T-helper 2 cell treated with Interferon-gamma antibody and Interleukin-4, amounts not matched to agents 5 μg/mL and 100 μg/mL, for 36 hours (primary cell): ENCODE data around the gene CADPS.
"Not testable (repeated sequence)": the region's sequence is repeated elsewhere in the genome, so short reads cannot be mapped to it uniquely, and the experiment has no call there.

Experiments used
- DNase-seq: peaks from one replicate; pipeline ENCODE4 v3.0.0; 2021; ENCODE audit warnings: low spot score
- H3K27ac Mint-ChIP-seq: one replicate; pipeline ENCODE4 v1.8.0; 2021; ENCODE audit warnings: mild to moderate bottlenecking, mixed read lengths
- H3K27me3 Mint-ChIP-seq: one replicate; pipeline ENCODE4 v1.8.0; 2021; ENCODE audit warnings: low read depth, mixed read lengths
- H3K36me3 Mint-ChIP-seq: one replicate; pipeline ENCODE4 v1.8.0; 2021; ENCODE audit warnings: low read depth, mixed read lengths
- H3K4me1 Mint-ChIP-seq: one replicate; pipeline ENCODE4 v1.8.0; 2021; ENCODE audit warnings: low read depth, mixed read lengths
- H3K4me3 Mint-ChIP-seq: one replicate; pipeline ENCODE4 v1.8.0; 2022; ENCODE audit warnings: mild to moderate bottlenecking, moderate library complexity, mixed read lengths
- H3K9me3 Mint-ChIP-seq: one replicate; pipeline ENCODE4 v1.8.0; 2021; ENCODE audit warnings: mixed read lengths

Gene CADPS

DNA sequence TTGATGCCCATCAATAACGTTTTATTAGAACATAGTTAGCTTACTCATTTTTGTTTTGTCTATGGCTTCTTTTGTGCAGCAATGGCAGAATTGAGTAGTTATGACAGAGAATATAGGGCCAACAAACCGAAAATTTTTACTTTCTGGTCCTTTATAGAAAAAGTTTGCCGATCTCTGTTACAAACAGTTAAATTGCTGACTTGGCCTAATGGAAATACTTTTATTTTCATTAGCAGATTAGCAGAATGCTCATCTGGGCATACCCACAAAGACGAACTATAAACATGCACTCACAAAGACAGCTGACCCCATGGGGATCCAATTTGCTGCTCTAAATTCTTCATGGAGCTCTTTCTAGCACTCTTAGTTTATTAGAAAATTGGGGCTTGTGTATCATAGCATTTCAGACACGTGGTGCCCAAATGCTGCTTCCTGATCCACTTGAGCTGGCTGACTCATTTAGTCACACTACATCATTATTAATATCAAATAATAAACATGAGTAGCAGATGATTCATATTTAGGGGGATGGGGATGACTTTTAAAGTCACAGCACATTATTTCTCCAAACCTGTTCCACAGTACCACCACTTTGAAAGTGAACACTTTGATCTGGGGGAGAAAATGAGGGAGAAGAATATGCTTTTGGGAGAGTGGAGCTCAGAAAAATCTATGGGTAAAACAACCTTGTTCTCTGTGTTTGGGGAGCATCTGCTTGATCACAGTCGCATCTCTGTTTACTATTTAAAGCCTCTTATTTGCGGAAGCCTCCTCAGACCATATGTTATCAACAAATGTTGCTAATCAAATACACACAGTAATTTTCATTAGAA lies 273.8 kb downstream of the CADPS start:
- Mint-ChIP-seq H3K36me3 (no peaks in the 10 kb centered on the region), H3K9me3 (no peaks in the 10 kb centered on the region), H3K27me3 (no peaks in the 10 kb centered on the region), H3K4me1 (no peaks in the 10 kb centered on the region), H3K27ac (no peak overlapping the region), H3K4me3 (no peak overlapping the region)
- no peak for DNase-seq

- Mint-ChIP-seq H3K36me3 (no peaks in the 10 kb centered on the region), H3K27ac (no peak overlapping the region), H3K9me3 (no peaks in the 10 kb centered on the region), H3K27me3 (no peaks in the 10 kb centered on the region), H3K4me3 (no peak overlapping the region), H3K4me1 (no peaks in the 10 kb centered on the region)
- no peak for DNase-seq
These were observed 275.2 kb downstream of the CADPS start for GRCh38 chr3:62600033-62600432.

- Mint-ChIP-seq H3K9me3 (no peaks in the 10 kb centered on the region), H3K27ac (no peak overlapping the region), H3K36me3 (no peaks in the 10 kb centered on the region), H3K4me1 (no peaks in the 10 kb centered on the region), H3K27me3 (no peaks in the 10 kb centered on the region), H3K4me3 (no peak overlapping the region)
- no peak for DNase-seq
These were observed 277.7 kb downstream of the CADPS start for GRCh38 chr3:62597491-62597890.

GRCh38 chr3:62592408-62592807 lies 282.8 kb downstream of the CADPS start:
- H3K27ac Mint-ChIP-seq, result no peak overlapping the region
- no peak overlapping the region for H3K4me3 Mint-ChIP-seq
- H3K36me3 Mint-ChIP-seq, result no peaks in the 10 kb centered on the region
- H3K4me1 Mint-ChIP-seq, result no peaks in the 10 kb centered on the region
- no peak for DNase-seq
- no peaks in the 10 kb centered on the region for H3K27me3 Mint-ChIP-seq
- H3K9me3 Mint-ChIP-seq, result no peaks in the 10 kb centered on the region

DNA sequence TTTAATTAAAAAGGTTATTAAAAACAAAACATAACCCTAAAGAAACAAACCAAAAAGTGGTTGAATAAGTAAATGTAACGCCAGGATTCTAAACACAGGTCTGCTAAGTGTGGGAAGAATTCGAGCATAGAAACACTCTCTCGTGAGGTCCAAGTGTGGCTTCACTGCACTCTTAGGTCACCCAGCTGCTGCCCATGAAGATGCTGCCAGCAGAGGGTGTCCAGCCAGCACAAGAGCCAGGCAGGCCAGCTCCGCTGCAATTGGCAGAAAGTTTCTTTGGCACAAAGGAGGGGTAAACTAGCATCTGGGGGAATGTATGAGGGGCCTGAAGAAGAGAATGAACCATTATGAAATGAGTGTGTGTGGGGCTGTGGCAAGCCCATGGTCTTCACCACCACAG lies 286.1 kb downstream of the CADPS start:
- no peak for DNase-seq
- Mint-ChIP-seq H3K36me3 (no peaks in the 10 kb centered on the region), H3K4me1 (no peaks in the 10 kb centered on the region), H3K27ac (no peak overlapping the region), H3K27me3 (no peaks in the 10 kb centered on the region), H3K4me3 (no peak overlapping the region), H3K9me3 (no peaks in the 10 kb centered on the region)

GRCh38 chr3:62587579-62588031 lies 287.6 kb downstream of the CADPS start:
- no peaks in the 10 kb centered on the region for H3K9me3 Mint-ChIP-seq
- no peak overlapping the region for H3K4me3 Mint-ChIP-seq
- no peaks in the 10 kb centered on the region for H3K27me3 Mint-ChIP-seq
- no peaks in the 10 kb centered on the region for H3K36me3 Mint-ChIP-seq
- H3K4me1 Mint-ChIP-seq, result no peaks in the 10 kb centered on the region
- DNase-seq, result no peak
- H3K27ac Mint-ChIP-seq, result no peak overlapping the region

DNA sequence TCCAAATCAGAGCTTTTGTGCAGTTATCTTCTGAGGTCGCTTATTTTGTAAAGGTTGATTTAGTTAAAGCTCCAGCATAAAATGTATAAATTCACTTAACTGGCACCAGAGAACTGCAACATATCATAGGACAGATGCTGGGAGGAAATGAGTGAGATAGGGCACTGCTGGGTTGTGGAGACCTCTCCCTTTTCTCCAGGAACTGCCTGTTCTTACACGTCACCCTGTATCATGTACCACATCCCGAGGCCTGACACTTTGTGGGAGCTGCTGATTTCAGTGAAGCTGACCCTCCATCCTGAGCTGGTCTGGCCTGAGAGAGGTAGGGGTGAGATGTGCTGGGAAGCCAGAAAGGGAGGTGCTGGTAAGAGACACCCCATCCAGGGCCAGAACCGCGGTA lies 288.0 kb downstream of the CADPS start:
- DNase-seq, result no peak
- Mint-ChIP-seq H3K36me3 (no peaks in the 10 kb centered on the region), H3K9me3 (no peaks in the 10 kb centered on the region), H3K27ac (no peak overlapping the region), H3K27me3 (no peaks in the 10 kb centered on the region), H3K4me3 (no peak overlapping the region), H3K4me1 (no peaks in the 10 kb centered on the region)

- Mint-ChIP-seq H3K36me3 (no peaks in the 10 kb centered on the region), H3K4me1 (no peaks in the 10 kb centered on the region), H3K9me3 (no peaks in the 10 kb centered on the region), H3K27ac (no peak overlapping the region), H3K4me3 (no peak overlapping the region), H3K27me3 (no peaks in the 10 kb centered on the region)
- no peak for DNase-seq
These were observed 288.9 kb downstream of the CADPS start for GRCh38 chr3:62586356-62586755.

DNA sequence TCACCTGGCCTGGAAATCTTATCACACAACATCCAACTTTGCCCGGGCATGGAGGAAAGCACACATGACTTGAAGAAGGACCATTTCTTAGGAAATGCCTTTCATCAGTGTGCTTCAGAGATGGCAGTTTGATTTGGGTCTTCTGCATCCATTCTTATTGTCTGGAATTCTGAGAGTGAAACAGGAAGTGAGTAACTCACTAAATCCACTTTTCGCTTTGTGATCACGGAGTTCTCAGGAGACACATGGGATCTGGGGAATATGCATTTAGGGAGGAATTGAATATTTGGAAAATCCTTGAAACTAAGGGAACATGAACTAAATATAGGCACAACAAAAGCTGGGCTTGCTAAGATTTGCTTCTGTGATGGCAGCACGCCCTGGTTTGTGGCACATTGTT lies 289.4 kb downstream of the CADPS start:
- Mint-ChIP-seq H3K4me1 (no peaks in the 10 kb centered on the region), H3K4me3 (no peak overlapping the region), H3K27ac (no peak overlapping the region), H3K27me3 (no peaks in the 10 kb centered on the region), H3K9me3 (peaks cover under 1% of the 10 kb centered on the region), H3K36me3 (no peaks in the 10 kb centered on the region)
- no peak for DNase-seq

DNA sequence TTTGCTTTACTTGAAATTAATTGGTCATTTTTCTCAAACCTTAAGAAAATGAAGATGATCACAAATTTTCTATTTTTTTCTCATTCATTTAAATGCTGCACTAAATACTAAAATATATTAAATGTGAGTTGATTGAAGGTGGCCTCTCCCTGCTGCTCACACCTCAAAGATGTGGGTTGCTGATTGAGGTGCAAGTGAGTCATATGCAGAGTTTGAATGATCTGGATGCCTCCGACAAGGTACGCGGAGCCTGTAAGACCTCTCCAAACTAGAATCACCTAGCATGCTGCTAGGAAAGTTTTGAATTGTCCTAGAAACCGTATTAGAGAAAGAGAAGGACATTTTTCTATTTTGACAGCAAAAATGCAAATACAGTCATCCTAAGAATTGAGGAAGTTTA lies 290.6 kb downstream of the CADPS start:
- H3K36me3 Mint-ChIP-seq, result no peaks in the 10 kb centered on the region
- H3K27ac Mint-ChIP-seq, result no peak overlapping the region
- DNase-seq, result no peak
- no peak overlapping the region for H3K4me3 Mint-ChIP-seq
- no peaks in the 10 kb centered on the region for H3K27me3 Mint-ChIP-seq
- no peaks in the 10 kb centered on the region for H3K4me1 Mint-ChIP-seq
- H3K9me3 Mint-ChIP-seq, result peaks cover 5% of the 10 kb centered on the region

GRCh38 chr3:62582495-62583172 lies 292.6 kb downstream of the CADPS start:
- H3K27me3 Mint-ChIP-seq, result no peaks in the 10 kb centered on the region
- no peak overlapping the region for H3K27ac Mint-ChIP-seq
- H3K4me1 Mint-ChIP-seq, result no peaks in the 10 kb centered on the region
- no peak for DNase-seq
- H3K4me3 Mint-ChIP-seq, result no peak overlapping the region
- no peaks in the 10 kb centered on the region for H3K36me3 Mint-ChIP-seq
- peaks cover 16% of the 10 kb centered on the region for H3K9me3 Mint-ChIP-seq

GRCh38 chr3:62580485-62580884 lies 294.7 kb downstream of the CADPS start:
- DNase-seq, H3K27me3 Mint-ChIP-seq, H3K4me3 Mint-ChIP-seq, H3K36me3 Mint-ChIP-seq, H3K27ac Mint-ChIP-seq, H3K4me1 Mint-ChIP-seq: not testable (repeated sequence)
- H3K9me3 Mint-ChIP-seq, result peaks cover 17% of the 10 kb centered on the region

- Mint-ChIP-seq H3K27ac (no peak overlapping the region), H3K27me3 (no peaks in the 10 kb centered on the region), H3K9me3 (peaks cover 17% of the 10 kb centered on the region), H3K36me3 (no peaks in the 10 kb centered on the region), H3K4me3 (no peak overlapping the region), H3K4me1 (no peaks in the 10 kb centered on the region)
- DNase-seq, result no peak
These were observed 298.1 kb downstream of the CADPS start for GRCh38 chr3:62577153-62577552.

DNA sequence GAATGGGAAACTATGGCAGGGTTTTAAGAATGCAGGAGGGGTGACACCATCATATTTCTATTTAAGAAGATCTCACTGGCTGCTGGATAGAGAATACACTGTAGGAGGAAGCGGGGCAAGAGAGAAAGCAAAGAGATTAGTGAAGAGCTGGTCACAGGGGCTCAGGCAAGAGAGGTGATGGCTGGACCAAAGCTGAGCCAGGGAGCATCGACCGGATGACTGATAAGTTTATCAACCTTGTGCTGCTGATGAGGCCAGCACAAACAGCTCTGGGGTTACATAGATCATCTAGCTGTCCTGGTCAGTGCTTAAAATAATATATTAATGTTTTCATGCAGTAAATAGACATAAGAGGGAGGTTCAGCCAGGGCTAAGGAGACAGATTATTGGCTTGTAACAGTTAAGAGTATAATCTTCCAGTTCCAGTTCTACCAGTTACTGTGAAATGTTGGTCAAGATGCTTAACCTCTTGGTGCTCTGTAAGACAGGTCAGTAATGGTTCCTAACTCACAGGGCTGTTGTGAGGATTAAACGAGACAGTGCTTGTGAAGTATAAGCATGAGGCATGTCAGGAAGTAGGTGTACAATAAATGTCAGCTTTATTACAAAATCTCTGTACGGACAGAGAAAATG lies 300.8 kb downstream of the CADPS start:
- H3K36me3 Mint-ChIP-seq, result no peaks in the 10 kb centered on the region
- H3K9me3 Mint-ChIP-seq, result peaks cover 10% of the 10 kb centered on the region
- H3K27ac Mint-ChIP-seq, result no peak overlapping the region
- no peaks in the 10 kb centered on the region for H3K27me3 Mint-ChIP-seq
- no peak for DNase-seq
- no peaks in the 10 kb centered on the region for H3K4me1 Mint-ChIP-seq
- no peak overlapping the region for H3K4me3 Mint-ChIP-seq
